Measurements from ENCODE around the gene ZNF487.

The ZNF487 gene

GRCh38 chr10:43408331-43408709, 28.6 kb upstream of the ZNF487 start:
- DNase-seq (ENCODE audit: low read depth, low spot score): no peak
- TF ChIP-seq CTCF (IDR thresholded peaks at IDR 0.05; ENCODE audit: insufficient read depth, low read length, missing control alignments): no peak
- CTCF ChIA-PET: interaction anchor here (1.0 kb wide), 1 partner anchor 14 kb away, joined by 3 read pairs; no protein-coding TSS in a partner anchor
- POLR2A ChIA-PET: interaction anchor here (1.8 kb wide), 1 partner anchor 12 kb away, joined by 8 read pairs; no protein-coding TSS in a partner anchor
- H3K4me3 ChIP-seq (ENCODE audit: low read depth, low read length): peak overlapping the region; percentile 83

- TF ChIP-seq CTCF (IDR thresholded peaks at IDR 0.05; ENCODE audit: insufficient read depth, low read length, missing control alignments): no peak
- POLR2A ChIA-PET: interaction anchor here (0.8 to 1.8 kb wide), 4 partner anchors 11 to 45 kb away, joined by 3 to 8 read pairs (median 4); no protein-coding TSS in a partner anchor
- CTCF ChIA-PET: no interaction called here
- peak within 1 kb of the TSS; percentile 83 for H3K4me3 ChIP-seq (ENCODE audit: low read depth, low read length)
- DNase-seq (ENCODE audit: low read depth, low spot score): peak; percentile 67
These were observed 28.1 kb upstream of the ZNF487 start, which contains the start of gene HNRNPF for GRCh38 chr10:43408710-43409384. Gene HNRNPF, minus strand, starts transcription at chr10:43409186. Its CDS starts 21,302 bp downstream, at chr10:43387884.

GRCh38 chr10:43409385-43410109, 27.4 kb upstream of the ZNF487 start:
- DNase-seq (ENCODE audit: low read depth, low spot score): no peak
- peak overlapping the region; percentile 72 for H3K4me3 ChIP-seq (ENCODE audit: low read depth, low read length)
- ChIA-PET POLR2A (interaction anchor here (0.6 to 1.0 kb wide), 4 partner anchors 9 to 44 kb away, joined by 3 to 4 read pairs (median 3); no protein-coding TSS in a partner anchor), CTCF (interaction anchor here (0.7 to 1.5 kb wide), 2 partner anchors 9 to 10 kb away, joined by 3 read pairs; no protein-coding TSS in a partner anchor)
- no peak for TF ChIP-seq CTCF (IDR thresholded peaks at IDR 0.05; ENCODE audit: insufficient read depth, low read length, missing control alignments)

GRCh38 chr10:43410345-43410744, 26.6 kb upstream of the ZNF487 start:
- ChIA-PET POLR2A (interaction anchor here (0.6 to 1.5 kb wide), 2 partner anchors 8 to 10 kb away, joined by 3 read pairs; no protein-coding TSS in a partner anchor), CTCF (interaction anchor here (0.7 to 1.5 kb wide), 2 partner anchors 8 to 11 kb away, joined by 3 read pairs; no protein-coding TSS in a partner anchor)
- DNase-seq (ENCODE audit: low read depth, low spot score): no peak
- no peak for TF ChIP-seq CTCF (IDR thresholded peaks at IDR 0.05; ENCODE audit: insufficient read depth, low read length, missing control alignments)
- H3K4me3 ChIP-seq (ENCODE audit: low read depth, low read length): no peak overlapping the region

GRCh38 chr10:43411536-43411935, 25.4 kb upstream of the ZNF487 start:
- no peak overlapping the region for H3K4me3 ChIP-seq (ENCODE audit: low read depth, low read length)
- CTCF ChIA-PET: no interaction called here

More at GRCh38 chr10:43411536-43411935, 25.4 kb upstream of the ZNF487 start:
- DNase-seq (ENCODE audit: low read depth, low spot score): no peak
- POLR2A ChIA-PET: interaction anchor here (0.6 to 1.5 kb wide), 2 partner anchors 9 to 28 kb away, joined by 3 read pairs; no protein-coding TSS in a partner anchor
- TF ChIP-seq CTCF (IDR thresholded peaks at IDR 0.05; ENCODE audit: insufficient read depth, low read length, missing control alignments): no peak
